Middle frontal gyrus (tissue), 1 donor: ENCODE data around the gene PNKP.

Experiments used
- DNase-seq: peaks from one replicate; pipeline ENCODE4 v3.0.0-alpha.2; 2015; ENCODE audit warnings: low spot score; ENCODE audit errors: extremely low spot score

Gene PNKP

DNA sequence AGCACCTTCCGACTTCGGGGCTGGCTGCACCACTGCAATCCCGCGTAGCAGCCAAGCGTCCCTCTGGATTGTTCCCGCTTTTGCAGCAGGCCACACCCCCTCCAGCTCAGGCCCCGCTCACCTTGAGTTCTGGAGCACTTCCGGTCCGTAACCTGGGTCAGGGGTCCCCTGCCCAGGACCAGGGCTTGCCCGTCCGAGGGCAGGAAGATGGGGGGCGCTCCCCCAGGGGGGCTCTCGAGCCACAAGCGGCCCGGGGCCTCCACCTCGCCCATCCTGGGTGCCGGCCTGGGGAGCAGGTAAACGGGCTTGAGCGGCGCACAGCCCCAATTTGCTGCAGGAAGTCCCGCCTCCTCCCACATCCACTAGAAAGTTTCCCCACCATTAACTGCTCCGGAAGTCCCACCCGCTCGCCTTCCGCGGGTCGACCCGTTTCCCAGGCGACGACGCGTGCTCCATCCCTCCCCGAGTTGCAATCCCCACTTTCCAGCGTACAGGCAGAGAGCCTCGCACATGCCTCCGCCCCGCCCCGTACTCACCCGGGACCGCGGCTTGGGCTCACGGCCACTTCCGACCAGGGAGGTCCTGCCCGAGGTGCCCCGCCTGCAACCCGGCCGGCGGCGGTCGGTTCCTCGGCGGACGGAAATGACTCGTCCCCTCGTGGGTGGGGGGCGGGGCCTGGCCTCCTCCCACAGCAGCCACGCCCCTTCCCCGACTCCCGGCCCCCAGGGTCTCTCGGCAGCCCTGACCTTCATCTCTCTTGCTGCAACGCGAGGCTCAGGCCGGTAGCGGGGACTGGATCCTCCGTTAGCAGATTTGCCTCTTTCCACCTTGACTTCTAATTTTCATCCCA is at the start of gene PNKP:
TSS of gene PNKP (minus strand) at position 644 of the 850 bp plus-strand sequence. CDS start at position 272, 372 bp downstream.
- DNase-seq = peak; percentile 85

DNA sequence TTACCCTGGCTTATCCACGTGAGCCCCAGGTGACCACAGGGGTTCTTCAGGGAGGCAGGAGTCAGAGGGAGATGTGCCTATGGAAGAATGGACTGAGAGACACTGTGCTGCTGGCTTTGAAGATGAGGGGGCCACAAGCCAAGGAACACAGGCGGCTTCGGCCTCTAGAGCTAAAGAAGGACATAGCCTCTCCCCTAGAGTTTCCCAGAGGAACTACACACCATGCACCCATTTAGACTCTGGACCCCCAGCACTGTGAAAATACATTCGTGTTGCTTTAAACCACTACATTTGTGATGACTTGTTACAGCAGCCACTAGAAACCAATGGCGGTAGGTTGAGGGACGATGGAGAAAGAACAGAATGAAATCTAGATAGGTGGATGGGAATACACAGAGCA is 47.9 kb upstream of the PNKP start:
- no peak for DNase-seq

DNA sequence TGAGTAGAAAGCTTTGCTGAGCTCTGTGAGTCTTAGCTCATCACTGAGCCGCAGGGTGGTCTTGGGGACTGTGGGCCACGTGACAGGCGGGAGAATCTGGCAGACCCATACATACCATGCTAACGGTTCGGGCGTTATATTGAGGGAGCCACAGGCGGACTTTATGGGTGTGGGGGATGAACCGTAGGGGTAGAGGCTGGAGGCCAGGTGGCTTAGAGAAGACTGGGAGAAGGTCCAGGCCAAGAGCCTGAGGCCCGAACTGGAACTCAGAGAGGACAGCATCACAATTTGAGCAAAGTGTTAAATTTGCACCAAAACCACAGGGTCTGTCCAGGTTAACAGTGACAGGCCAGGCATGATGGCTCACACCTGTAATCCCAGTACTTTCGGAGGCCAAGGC is 46.3 kb upstream of the PNKP start:
- no peak for DNase-seq

DNA sequence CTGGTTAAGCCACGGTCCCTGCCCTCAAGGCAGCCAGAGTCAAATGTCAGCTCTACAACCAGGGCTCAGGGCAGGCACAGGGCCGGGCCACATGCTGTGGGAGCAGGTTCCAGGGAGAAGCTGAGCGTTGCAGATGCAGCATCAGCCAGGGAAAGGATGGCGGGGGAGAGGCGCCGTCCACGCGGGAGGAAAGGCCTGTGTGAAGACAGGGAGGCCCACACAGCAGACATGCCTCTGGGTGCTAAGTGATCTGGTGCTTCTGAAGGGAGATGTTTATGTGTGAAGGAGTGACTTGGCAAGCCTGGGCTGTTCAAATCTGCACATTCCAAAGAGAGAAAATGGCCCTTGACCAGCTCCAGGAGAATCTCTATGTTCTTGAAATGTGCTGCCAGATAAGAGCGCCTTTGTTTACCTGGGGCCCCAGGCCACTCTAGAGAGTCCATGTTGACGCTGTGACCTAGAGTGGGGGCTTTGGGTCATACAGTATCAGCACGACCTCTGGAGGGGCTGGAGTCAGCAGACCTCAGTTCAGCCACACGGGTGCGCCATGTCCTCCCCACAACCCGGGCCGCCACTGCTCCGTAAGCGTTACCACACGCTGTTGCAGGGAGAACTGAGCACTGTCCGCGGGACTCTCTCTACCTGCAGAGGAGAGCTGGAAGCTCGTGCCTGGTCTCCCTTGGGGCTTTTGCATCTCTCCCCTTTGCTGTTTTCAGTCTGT is 45.7 kb upstream of the PNKP start:
- DNase-seq = no peak

DNA sequence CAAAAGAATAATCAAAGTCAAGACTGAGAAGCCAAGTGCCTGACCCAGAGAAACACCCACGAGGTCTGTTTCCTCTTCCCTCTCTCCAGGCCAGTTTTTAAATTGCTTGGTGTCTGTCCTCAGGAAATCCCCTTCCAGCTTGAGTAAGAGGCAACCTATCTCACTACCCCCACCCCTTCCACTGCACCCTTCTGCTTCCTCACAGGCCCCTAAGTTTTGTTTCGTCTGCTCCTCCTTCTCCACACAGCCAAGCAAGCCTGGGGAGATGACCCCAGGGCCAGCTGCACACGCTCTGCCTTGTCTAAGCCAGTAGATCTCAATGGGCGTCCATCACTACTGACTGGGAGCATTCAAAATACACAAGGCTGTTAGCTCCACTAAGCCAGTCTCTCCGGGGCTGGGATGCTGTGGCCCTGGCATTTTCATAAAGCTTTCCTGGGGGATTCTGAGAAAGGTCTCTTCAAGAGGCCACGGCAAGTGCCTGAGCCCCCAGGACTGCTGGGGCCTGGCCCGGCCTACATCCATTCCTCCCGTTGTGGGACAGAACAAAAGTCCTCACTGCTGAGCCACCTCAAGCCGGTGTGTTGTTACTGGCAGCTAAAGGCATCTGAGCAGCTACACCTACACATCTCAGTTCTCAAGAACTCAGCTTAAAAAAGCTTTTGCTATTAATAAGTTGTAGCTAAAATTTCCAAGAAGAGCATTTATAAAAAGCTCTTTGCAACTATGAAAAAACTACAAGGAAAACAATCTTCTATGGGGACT is 44.2 kb upstream of the PNKP start:
- no peak for DNase-seq

DNA sequence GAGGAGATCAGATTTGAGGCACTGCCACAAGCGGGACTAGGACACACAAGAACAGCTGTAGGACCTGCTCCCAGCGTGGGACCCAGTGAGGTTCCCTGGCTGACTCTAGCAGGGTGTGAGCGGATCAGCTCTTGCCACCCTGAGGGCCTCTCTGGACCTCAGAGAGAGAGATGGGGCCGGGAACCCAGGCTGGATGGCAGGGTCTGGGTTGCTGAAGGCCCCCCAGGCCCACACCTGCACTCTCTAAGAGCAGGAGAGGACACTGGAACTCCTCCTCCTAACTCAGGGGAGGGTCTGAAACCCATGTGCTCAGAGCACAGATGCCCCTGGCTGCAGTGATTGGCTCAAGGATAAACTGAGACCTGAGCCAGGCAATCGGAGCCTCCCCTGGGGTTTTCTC is 42.8 kb upstream of the PNKP start:
- DNase-seq = no peak

DNA sequence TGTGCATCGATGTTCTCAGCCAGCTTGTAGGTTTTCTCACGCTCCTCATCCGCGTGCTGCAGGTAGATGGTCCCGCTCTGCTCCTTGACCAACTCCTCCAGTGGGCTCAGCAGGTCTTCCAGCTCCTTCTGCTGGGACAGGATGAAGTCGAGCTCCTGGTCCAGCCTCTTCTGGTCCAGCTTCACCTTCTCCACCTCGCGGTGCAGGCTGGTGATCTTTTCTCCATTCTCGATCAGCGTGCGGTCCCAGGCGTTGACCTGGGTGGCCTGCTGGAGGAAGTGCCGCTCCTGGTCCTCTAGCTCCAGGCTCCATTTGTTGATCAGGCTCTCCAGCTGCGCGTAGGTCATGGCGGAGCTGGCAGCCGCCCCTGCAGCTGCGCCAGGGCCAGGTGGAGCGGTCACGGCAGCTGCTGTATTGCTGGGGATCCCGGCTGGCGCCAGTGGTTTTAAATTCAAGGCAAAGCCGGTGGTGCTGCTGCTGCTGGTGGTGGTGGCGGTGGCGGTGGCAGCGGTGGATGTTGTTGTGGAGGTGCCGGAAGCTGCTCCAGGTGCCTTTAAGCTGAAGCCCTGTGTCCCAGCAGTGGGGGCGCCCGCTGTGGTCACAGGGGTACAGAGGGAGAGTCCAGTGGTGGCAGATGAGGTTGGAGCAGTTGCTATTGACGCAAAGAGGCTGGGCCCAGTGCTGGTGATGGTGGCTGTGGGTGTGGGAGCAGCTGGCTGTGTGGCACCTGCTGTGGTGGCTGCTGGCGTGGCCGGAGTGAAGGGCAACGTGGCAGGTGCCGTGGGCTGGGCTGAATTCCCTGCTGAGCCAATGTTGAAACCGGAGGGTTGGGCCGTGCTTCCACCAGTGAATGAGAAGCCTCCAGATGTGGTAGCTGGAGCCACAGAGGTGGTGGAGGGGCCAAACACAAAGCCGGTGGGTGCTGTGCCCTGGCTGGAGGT is 41.4 kb upstream of the PNKP start:
- no peak for DNase-seq

DNA sequence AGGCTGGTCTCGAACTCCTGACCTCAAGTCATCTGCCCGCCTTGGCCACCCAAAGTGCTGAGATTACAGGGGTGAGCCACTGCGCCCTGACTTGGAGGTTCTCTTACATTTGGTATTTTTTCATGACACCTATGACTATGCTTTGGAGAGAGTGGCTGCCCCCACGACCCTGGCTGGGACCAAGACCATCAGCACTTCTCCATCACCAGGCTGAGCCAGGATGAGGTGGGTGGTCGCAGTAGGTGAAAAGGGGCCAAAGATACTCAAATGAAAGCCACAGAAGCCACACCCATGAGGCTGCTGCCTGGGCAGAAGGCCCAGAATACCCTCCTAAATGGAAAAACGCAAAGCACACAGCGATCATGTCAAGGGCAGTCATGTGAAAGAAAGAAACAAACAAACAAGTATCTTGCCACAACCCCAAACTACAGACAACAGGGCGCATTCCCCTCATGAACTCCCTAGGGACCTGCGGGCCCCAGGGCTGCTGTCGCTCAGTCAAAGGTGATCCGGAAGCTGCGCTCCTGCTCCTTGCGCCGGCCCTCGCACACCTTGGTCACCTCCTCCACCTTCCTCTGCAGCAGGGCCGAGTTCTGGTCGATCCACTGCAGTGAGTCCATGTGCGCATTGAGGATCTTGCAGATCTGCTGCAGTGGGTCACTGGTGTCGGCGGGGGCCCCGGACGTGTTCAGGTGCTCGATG is 40.5 kb upstream of the PNKP start:
- no peak for DNase-seq

DNA sequence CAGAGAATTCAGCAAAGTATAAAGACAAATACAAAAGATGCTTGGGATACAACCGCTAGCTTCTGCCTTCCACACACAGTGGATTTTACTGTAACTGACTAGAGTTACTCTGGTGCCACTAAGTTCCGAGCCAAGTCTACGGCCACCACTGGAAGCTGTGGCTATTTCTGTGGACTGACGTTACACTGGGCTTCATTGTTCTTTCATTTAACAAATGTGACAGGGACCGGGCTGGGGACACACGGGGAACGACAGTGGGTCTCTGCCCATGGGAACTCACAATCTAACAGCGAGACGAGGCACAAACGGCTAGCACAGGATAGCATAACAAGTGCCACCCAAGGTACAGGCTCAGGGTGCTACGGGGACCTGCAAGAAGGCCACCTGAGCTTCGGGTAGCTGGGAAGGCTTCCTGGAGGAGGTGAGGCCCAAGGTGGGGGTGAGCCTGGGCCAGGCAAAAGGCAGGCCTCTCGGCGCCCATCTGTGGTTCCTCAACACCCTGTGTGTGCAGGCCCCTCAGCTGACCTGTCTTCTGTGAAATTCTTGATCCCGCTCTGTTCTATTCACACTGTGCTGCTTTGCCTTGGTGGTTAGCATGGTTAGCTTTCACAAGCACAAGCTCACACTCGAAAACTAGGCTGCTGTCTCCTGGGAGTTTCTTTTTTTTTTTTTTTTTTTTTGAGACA is 39.6 kb upstream of the PNKP start:
- no peak for DNase-seq

DNA sequence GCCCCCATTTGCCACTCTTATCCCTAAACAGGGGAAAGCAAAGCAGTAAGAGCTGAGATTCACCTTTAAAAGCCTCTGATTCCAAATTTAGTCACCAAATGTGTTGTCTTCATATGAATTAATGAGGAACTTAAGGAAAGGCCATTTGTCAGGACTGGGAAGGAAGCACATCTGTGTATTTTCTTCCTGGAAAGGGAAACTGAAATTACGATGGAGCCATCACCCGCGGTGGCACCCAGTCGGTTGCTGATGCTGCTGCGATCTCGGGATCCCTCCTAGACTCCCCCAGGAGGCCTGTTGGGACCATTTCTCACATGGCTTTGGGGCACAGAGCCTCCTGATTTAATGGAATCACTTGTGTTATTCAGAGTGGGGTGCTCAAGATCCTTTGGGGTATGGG is 36.8 kb upstream of the PNKP start:
- DNase-seq = no peak

DNA sequence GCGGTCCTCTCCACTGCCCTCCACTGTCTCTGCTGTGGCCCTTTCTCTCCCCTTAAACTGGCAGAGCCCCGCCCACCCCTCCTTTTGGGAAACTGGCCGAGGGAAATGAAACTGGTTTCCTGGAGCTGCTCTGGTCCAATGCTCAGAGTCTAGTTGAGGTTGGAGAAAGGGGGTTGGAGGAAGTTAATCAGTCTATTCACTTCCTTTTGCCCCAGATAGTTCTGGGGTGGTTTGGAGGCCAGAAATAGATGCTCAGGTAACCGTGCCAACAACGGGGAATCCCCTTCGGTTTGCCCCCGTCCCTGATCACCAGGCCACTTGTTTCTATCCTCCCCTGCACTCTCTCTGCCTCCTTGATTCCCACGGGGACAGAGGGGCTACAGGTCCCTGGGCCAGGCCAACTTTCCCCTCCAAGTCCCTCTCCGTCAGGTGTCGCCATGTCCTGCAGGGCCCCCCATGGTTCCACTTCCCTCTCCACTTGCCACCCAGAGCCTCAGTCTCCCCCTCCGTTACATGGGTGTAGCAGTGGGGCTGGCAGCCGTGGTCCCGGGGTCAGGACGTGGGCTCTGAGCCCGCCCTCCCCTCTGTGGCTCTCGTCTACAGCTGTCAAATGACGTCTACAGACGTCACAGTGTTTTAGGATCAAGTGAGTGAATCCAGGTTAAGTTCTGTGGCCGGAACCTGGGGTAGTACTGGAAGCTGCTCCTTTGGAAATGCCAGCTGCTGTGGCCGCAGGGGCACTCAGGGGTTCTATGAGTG is 29.7 kb upstream of the PNKP start, which contains the start of gene IL4I1:
TSS of gene IL4I1 (minus strand) at position 25 of the 759 bp plus-strand sequence. CDS start 727 bp downstream, outside the sequence.
- no peak for DNase-seq

DNA sequence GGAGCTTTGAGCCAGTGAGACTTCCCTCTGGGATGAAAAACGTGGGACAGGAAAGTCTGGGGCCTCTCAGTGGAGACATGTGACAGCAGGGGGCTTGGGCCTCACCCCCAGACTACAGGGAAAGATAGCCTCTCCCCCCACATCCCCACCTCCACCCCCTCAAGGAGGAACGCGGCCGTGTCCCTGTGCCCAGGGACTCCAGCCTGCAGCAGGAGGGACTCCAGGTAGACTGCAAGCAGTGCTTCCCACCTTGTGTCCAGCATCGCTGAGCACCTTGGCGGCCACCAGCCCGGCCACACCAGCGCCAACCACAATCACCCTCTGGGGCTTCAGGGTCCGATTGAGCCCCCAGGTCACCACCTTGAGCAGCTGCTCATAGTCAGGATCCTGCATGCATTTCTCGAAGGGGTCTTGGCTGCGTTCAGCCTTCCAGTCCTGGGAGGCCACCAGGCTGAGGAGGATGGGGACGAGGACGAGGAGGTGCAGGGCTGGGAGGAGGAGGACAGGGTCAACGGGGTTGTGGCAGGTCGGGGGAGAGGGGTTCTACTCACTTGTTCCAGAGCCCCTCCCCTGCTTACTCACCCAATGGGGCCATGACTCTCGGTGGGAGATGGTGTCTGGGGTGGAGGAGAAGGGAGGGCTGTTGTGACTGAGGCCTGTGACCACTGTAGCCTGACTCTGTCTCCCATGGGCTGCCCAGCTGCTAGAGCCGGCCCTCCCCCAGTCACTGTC is 28.4 kb upstream of the PNKP start:
- no peak for DNase-seq

DNA sequence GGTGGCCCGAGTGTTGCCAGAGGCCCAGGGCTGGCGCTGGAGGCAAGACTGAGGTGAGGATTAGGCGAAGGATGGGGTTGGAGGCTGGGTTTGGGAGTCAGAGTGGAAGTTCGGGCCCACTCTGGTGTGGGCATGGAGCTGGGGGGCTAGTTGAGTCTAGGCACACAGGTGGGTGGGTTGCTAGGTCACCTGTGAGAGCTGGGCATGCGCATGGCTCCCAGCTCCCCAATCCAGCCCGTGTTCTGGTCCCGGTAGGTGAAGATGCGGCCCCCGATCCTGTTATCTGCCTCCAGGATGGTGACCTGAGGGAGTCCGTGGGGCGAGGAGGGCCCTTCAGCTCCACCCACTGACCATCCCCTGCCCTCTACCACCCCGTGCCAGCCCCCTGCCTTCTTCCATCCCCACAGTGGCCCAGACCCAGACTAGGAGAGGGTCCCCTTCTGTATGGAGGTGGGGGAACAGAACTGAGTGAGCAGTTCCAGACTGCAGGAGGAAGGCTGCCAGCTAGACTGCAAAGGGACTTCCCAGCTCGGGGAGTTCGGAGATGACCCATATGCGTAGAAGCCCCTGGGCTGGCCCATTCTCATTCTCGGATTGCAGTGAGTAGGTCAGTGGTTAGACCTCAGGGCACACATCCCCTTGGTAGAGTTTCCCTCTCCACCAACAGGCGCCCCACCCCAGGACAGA is 27.6 kb upstream of the PNKP start:
- no peak for DNase-seq

DNA sequence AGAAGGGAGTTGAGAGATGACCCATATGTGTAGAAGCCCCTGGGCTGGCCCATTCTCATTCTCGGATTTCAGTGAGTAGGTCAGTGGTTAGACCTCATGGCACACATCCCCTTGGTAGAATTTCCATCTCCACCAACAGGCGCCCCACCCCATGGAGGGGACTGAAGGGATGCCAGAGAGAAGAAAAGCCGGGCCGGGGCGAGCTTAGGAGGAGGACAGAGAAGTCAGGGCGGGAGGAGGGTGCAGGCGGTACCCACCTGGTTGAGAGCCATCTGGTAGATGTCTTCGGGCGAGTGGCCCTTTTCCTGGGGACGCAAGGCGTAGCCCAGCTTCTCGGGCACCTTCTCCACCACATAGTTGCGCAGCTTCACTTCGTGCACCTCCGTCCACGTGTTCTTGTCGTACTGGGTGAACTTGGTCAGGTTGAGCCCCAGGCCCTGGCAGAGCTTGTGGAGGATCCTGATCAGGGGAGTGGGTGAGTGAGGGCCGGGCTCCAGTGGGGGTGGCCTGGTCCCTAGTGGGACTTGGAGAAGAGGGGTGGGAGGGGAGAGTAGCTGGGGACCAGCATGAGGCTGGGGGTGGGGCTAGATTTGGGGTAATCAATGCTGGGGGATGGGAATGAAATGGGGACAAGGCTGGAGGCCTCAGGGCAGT is 26.8 kb upstream of the PNKP start:
- DNase-seq = no peak

DNA sequence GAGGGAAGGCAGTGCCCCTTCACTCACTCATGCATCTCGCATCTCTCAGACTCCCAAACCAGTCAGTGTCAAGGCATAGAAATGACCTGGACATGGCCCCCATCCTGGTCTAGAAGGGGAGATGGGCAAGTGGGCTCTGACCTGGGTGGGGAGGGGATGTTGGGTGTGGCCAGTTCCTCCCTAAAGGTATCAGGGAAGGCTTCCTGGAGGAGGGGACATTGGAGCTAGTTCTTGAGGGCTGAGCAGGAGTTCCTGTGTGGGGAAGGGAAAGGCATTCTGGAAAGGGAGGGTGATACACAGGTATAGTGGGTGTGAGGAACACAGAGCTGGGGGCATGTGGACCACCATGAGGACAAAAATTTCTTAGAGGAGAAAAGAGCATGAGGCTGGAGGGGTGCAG is 25.3 kb upstream of the PNKP start:
- no peak for DNase-seq

DNA sequence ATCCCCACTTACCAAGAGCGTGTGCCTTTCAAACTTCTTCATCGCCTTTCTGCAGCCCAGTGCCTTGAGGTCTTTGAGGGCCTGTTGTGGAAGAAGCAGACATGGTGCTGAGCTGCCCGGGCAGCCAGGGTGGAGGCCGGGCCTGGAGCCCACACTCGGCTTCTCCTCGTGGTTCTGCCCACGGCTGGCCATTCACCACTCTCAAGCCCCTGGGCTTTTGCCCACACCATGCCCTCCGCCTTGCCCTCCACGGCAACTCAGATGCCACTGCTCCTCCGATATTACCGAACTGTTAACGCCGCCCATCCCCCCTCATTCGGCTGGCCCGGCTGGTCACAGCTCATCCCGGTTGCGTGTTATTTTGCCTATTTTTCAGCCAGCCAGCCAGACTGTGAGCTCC is 24.0 kb upstream of the PNKP start:
- no peak for DNase-seq
